Ramos (cell line): ENCODE data around the gene PXT1.
"Not testable (repeated sequence)": the region's sequence is repeated elsewhere in the genome, so short reads cannot be mapped to it uniquely, and the experiment has no call there.

Experiments
- in situ Hi-C: fragments of 300-500 bp; cut with MboI; formaldehyde crosslinking; loops from one replicate; pipeline ENCODE4 v1.14.3; 2022; ENCODE audit warnings: low sequenced_read_pairs; ENCODE audit not compliant: unreplicated experiment

PXT1 gene, protein sequence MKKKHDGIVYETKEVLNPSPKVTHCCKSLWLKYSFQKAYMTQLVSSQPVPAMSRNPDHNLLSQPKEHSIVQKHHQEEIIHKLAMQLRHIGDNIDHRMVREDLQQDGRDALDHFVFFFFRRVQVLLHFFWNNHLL

DNA sequence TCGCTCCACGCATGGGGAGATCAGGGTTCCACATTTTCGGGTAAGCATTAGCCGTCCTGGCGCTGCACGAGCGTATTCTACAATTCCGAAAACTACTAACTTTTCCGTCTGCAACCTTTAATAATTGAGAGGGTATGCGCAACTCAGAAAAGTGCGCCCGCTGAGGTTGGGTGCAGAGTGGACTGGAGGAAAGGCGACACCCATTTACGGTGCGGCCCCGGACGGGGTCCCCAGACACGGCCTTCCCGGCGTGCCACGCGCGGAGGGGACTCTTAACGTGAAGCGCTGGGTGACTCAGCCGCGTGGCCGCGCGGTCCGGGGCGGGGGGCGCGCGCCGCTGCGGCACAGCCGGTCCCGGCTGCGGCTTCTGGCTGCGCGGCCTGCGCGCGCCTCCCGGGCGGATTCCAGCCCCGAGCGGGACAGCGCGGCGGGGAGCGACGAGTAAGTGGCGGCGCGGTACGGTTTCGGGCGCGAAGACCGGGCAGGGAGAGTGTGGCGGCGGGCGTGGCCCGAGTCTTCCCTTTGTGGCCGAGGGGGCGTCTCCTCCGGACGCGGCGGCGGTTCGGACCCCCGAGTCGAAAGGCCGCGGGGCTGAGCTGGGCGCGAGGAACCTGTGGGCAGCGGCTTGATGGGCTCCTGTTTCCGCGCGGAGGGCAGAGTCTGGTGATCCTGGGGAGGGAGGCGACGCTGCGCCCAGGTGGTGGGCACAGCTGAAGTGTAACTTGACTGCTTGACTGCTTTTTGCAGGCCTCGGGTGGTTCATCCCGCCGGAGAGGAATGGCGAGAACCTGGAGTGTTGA lies at the start of gene PXT1, which contains the start of gene KCTD20:
Gene PXT1, minus strand, starts transcription at position 184 of the 800 bp plus-strand sequence. CDS start 16,772 bp downstream, outside the sequence.
Gene KCTD20, plus strand, starts transcription at position 330 of the 800 bp plus-strand sequence. CDS start 27,098 bp downstream, outside the sequence.
- in situ Hi-C loops = no loop called here

DNA sequence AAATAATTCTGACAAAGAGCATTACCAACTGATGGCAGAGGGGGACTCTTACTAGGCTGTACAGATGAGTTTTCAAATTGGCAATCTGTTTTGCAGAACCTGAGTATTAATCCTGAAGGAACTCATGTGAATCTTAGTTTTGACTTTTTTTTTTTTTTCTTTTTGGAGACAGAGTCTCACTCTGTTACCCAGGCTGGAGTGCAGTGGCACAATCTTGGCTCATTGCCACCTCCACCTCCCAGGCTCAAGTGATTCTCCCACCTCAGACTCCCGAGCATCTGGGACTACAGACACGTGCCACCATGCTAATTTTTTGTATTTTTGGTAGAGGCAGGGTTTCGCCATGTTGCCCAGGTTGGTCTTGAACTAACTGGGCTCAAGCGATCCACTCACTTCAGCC lies 49.4 kb upstream of the PXT1 start:
- in situ Hi-C loops = no loop called here

DNA sequence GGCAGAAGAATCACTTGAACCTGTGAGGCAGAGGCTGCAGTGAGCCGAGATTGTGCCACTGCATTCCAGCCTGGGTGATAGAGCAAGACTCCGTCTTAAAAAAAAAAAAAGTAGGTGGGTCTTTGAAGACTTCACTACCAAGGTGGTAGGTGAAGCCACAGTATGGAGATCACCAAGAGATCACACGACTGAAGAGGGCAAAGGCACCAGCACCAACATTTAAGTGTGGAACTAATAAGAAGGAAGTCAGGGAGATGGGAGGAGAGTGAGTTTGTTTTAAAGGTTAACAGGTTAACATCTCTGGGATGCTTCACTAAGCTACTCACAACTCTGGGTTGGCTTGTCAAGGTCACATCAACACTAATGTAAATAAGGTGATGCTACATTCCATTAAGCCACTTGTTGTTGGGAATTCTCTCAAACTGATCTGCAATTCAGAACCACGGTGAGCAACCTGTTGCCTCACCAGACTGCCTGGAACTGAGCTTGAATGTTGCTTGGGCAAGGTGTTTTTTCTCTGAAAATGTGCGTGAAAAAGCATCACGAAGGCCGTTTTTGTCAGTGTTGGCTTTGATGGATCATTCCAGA lies 48.8 kb upstream of the PXT1 start:
- in situ Hi-C loops = no loop called here

DNA sequence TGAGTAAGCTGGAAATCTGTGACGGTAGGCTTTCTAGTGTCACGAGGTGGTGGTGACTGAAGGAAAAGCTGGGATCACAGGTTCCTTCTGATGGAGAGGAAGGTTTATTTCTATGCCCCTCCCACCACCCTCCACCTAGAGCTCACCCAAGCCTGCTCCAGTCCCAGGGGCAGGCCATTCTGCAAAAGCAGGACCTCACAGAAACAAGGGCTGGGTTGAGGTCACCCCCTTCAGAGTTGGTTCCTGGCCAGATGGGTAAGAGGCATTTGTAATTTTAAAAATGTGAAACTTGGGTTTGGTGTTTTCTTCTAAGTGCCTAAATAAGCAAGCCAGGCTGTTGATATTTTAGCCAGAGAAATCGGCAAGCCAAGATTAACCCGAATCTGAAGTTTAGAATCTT lies 46.8 kb upstream of the PXT1 start:
- in situ Hi-C loops = no loop called here

DNA sequence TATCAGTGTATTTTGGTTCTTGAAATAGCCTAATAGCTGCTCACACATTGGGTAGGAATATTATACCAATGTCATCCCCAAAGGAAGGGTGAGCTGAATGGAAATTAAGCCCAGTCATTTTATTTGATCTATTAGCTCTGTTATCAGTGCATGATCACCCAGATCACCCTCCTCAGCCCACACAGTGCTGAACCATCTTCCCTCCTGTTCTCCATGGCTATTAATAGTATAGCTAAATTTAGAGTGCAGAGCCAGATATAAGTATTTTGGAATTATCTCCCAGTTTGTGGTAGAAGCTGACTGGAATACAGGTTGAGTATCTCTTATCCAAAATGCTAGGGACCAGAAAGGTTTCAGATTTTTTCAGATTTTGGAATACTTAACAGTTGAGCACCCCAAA lies 45.6 kb upstream of the PXT1 start:
- in situ Hi-C loops = no loop called here

DNA sequence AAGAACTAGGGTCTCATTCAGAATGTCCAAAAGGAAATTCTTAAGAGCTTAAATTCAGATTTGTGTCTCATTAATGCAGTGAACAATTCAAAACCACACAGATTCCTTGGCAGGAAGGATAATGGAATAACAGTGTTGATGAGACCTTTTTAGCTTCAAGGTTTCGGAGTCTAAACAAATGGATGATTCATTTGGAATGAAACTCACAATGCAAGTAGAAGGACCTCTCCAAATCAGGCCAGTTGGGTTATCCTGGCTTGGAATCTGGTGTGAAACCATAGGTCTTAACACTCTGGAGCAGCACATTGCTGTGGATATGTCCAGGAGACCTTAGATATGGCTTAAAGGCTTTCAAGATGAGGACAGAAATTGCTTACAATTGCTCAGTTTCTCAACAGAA lies 45.0 kb upstream of the PXT1 start:
- in situ Hi-C loops = no loop called here

DNA sequence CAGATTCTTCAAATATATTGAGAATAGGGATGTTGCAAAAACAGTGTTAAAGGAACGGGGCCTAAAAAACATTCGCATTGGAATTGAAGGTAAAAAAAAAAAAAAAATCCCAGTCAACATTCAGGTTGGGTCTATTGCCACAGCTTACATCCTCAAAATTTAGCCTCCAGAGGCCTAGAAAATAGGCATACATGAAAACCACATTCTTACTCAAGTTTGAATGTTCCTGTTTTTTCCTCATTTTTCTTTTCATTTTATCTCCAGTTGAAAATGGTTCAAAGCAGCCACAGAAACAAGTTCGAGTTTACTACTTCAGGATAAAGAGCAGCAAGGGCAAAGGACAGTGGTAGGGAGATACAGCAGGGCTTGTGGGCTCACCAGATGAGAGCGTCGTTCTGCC lies 42.1 kb upstream of the PXT1 start:
- in situ Hi-C loops = no loop called here

DNA sequence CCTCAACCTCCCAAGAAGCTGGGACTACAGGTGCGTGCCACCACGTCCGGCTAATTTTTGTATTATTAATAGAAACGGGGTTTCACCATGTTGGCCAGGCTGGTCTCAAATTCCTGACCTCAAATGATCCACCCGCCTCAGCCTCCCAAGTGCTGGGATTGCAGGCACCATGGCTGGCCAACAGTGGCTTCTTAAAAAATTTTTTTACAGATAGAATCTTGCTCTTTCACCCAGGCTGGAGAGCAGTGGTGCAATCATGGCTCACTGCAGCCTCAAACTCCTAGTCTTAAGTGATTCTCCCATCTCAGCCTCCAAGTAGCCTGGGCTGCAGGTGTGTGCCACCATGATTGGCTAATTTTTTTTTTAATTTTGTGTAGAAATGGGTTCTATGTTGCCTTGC lies 40.7 kb upstream of the PXT1 start:
- in situ Hi-C loops = not testable (repeated sequence)

DNA sequence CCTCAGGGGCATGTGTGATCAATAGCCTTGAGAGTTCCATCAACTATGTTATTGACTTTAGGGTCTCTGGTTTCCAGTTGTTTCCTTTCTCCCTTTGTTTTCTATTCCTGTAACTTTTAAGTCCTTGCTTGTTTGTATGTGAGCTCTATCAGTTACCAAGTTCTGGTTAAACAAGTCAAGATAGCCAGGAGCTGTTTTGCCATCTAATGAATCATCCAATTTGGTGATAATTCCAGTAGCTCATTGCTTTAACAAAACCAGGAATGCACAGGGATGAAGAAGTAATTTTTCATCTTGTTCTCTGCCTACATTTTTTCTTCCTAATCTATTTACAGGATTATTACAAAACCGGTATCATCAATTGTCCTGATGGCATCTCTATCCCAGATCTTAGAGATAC lies 36.6 kb upstream of the PXT1 start:
- in situ Hi-C loops = no loop called here

DNA sequence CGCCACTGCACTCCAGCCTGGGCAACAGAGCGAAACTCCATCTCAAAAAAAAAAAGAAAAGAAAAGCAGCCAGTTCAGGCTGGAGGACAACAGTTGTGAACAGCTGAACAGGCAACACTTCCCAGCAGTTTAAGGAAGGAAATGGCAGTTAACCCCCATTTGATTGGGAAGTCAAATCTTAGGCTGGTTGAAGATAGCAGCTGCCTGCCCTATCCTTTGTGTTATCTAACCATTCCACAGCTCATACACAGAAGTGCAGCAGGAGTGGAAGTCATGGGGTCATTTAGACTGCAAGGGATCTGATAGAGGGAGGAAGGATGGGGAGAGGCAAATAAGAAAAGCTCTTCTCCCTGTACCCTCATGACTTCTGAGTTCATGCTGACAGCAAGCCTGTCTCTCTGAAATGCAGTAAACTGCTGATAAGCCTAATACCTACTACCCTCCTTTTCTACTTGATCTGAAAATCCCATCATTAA lies 35.4 kb upstream of the PXT1 start:
- in situ Hi-C loops = no loop called here

DNA sequence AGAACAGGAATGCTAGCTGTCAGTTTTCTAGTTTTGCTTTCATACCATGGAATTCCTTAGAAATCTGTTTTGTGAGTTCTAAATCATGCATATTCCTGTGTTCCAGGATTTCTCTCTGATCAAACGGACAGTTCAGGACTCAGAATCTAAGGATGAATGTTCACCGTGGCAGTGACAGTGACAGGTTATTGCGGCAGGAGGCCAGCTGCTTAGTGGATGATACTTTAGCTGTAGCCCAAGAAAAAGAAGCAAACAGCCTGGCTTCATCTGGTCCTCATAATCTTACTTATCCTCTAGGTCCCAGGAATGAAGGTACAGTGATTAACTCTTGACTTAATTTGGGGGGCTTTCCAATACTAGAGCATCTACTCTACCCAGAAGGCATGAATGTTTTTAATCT lies 27.3 kb upstream of the PXT1 start:
- in situ Hi-C loops = no loop called here

DNA sequence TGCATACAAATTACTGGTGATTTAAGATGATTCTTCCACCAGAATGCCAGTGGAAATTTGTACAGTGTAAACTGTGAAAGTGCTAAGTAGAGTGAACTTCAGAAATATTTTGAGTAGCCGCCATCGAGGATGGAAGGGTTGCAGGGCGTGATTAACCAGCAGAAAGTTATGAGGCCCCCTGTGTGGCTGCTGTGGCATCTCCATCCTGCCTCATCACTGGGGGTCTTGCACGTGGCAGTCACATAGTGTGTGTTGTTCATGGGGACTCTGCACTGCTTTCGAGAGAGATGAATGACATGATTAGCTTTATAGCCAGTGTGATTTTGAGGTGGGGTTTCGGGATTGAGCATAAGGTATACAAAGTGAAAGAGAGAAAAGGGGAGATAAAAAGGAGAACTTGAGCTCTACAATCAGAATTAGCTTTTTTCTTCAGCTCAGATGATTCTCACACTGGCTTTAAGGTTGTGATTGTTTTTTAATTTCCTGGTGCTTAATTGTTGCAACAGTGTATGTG lies 26.6 kb upstream of the PXT1 start:
- in situ Hi-C loops = no loop called here

DNA sequence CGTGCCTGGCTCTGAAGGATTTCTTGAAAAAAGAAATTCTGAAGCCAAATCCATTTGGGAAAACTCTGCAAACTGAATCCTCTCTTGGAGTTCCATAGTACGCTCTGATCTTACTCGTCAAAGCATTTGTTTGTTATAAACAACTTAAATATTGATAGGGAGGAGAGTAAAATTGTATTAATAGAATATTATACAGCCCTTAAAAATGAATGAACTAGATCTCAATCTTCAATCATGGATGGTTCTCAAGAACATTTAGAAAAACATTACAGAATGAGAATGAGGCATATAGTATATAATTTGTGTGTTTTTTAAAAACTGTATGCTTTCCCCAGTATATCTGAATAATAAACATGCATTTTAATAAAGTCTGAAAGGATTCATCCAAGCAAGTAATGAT lies 25.0 kb upstream of the PXT1 start:
- in situ Hi-C loops = no loop called here

DNA sequence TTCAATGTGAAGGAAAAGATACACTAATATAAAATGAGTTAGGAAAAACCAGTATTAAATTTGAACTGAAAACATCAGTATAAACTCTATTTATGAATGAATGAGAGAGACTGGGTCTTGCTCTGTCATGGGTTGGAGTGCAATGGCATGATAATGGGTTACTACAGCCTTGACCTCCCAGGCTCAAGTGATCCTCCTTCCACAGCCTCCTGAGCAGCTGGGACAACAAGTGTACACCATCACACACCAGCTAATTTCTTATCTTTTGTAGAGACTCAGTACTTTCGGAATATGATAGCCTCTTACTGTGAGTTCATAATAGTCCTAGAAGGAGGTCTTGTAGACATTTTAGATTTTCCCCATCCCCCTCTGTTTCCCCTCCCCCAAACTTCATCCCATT lies 21.6 kb upstream of the PXT1 start:
- in situ Hi-C loops = no loop called here

DNA sequence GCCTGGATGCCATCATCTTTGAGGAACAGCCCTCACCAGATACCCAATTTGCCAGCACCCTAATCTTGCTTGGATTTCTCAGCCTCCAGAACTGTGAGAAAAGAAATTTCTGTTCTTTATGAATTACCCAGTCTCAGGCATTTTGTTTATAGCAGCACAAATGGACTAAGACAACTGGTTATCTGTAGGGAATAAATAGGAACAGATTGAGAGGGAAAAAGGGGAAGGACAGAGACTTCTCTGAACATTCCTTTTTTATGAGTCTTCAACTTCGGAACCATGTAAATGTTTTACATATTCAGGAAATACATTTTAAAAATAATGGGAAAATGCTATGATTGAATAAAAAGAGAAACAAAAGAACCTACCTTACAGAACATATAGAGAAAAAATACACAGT lies 21.0 kb upstream of the PXT1 start:
- in situ Hi-C loops = no loop called here

DNA sequence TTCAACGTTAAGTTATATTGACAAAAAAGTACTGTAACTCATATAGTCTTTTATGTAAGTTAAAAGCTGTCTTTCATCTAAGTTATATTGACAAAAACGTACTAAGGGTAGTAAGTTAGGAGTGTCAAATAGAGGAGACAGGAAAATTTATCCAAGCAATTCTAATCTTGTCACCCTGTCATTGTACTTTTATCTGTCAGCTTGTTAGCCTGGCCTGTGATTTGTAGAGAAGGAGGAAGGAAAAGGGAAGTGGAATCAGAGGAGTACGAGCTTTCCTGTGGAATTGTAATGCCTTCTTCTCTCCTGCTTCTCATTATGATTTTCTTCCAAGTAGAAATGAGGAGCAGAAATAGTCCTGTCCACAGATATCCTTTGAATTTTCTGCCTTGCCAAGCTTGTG lies 19.0 kb upstream of the PXT1 start:
- in situ Hi-C loops = no loop called here

DNA sequence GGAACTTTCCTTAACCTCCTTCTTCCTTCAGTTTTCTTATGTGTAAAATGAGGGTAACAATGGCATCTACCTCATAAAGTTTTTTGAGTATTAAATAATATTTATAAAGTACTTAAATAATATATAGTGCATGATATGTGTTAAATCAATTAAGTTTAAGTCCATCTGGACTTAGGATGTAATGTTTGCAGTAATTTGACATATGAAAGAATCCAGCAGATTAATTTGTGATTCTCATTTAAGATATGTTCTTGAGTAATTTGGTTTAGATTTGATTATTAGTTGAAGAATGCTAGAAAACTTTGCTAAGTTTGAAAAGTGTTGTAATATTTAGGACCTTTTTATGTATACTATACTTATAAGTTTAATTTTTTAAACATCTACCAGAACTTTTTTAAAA lies 18.3 kb upstream of the PXT1 start:
- in situ Hi-C loops = no loop called here

DNA sequence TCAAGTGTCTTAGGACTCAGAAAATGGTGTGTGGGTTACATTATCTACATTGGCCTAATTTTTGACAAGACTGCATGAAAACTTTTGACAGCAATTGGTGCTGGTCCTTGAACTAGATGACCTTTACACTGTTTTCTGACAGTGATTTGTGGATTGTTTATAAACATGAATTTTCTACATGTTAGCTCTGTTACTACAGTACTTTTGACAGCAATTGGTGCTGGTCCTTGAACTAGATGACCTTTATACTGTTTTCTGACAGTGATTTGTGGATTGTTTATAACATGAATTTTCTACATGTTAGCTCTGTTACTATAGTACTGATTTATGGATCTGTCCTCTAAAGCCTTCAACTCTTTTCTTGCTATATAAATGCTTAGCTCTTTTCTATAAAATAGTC lies 16.8 kb upstream of the PXT1 start:
- in situ Hi-C loops = no loop called here

DNA sequence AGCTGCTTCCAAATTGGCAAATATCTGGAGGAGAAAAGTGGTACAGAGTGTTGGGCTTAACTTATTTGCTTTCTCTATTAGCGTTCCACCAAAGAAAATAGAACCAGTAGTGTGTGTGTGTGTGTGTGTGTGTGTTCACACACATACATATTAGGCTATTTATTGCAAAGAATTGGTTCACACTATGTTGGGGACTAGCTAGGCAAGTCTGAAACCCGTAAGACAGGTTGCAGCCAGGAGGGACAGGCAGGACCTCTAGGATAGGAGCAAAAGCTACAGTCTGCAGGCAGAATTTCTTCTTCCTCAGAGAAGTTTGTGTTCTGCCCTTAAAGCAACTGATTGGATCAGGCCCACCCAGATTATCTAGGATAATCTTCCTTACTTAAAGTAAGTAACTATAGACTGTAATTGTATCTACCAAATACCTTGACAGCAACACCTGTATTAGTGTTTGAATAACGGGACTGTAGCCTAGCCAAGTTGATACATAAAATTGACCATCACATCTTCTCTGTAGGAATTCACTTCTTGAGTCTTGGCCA lies 12.9 kb upstream of the PXT1 start:
- in situ Hi-C loops = no loop called here

DNA sequence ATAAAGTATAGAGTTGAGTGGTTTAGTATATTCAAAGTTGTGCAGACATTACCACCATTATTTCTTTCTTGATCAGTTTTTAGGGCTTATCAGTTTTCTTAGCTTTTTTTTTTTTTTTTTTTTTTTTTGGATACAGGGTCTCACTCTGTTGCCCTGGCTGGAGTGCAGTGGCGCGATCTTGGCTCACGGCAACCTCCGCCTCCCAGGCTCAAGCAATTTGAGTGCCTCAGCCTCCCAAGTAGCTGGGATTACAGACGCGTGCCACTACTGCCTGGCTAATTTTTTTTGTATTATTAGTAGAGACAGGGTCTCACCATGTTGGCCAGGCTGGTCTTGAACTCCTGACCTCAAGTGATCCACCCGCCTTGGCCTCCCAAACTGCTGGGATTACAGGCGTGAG lies 10.2 kb upstream of the PXT1 start:
- in situ Hi-C loops = not testable (repeated sequence)

DNA sequence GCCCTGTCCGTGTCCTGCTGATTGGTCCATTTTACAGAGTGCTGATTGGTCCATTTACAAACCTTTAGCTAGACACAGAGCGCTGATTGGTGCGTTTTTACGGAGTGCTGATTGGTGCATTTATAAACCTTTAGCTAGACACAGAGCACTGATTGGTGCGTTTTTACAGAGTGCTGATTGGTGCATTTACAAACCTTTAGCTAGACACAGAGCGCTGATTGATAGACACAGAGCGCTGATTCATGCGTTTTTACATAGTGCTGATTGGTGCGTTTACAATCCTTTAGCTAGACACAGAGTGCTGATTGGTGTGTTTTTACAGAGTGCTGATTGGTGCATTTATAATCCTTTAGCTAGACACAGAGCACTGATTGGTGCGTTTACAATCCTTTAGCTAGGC lies 6.5 kb upstream of the PXT1 start:
- in situ Hi-C loops = not testable (repeated sequence)
